Measurements from ENCODE around the gene KRT38.
"Not testable (repeated sequence)": the region's sequence is repeated elsewhere in the genome, so short reads cannot be mapped to it uniquely, and the experiment has no call there.

Gene KRT38

DNA sequence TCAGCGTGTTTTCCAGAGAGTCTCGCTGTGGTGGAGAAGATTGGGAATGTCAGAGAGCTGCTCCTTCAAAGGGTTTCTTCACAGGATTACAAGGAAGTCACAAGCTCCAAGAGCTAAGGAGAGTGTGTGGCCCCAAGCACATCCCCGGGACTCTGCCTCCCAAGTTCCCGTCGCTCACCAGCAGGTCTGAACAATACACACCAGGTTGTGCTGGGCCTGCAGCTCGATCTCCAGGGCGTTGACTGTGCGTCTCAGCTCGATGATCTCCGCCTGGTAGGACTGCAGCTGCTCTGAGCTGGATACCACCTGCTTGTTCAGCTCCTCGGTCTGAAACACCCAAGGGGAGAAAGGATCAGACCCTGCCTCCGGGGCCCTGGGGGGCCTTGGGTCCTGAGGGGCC is 45.7 kb downstream of the KRT38 start:
- DNase-seq (ENCODE audit: low spot score): not testable (repeated sequence)

DNA sequence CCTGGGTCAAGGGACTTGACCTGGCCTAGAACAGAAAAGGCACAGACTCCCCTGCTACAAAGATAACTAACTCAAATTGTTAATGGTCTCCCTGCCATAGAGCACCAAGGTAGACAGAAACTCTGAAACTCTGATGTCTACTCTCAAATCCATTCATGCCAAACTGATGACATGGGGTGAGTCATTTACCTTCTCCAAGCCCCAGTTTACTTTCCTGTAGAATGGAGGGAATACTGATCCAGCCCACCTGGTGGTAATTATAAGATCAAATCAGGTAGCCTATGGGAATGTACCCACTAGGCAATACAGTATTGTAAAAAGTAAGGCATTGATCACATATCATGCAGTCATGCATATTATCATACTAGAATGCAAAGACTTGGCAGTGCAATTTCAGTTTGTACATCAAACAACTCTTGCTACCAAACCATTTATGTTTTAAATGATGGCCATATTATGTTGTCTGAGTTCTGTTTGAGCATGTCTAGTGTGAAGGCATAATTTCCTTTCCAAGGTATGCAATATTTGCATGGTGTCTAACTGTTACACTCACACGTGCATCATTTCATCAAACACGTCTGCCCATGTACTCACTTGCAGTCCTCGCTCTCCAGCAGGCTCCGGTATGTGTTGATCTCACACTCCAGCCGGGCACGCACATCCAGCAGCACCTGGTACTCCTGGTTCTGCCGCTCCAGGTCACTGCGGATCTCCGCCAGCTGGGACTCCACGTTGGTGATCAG is 46.4 kb downstream of the KRT38 start:
- DNase-seq (ENCODE audit: low spot score): no peak

DNA sequence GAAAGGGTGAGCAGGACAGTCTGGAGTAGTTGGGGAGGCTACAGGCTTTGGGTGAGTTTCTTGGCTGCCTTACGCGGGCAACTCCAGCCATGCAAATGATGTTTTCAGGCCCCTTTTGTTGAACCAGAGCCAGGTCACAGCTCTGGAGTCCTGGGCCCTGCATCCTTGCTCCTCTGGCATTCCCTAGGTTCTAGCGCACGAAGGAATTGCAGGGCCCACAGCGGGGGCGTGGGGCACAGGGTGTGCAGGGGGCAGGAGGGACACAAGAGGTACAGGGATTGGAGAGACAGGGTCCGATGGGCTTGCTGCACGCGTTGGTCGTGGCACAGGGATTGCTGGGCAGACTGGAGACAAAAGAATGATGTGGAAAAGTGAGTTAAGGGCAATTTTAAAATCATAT is 47.0 kb downstream of the KRT38 start:
- DNase-seq (ENCODE audit: low spot score): no peak

DNA sequence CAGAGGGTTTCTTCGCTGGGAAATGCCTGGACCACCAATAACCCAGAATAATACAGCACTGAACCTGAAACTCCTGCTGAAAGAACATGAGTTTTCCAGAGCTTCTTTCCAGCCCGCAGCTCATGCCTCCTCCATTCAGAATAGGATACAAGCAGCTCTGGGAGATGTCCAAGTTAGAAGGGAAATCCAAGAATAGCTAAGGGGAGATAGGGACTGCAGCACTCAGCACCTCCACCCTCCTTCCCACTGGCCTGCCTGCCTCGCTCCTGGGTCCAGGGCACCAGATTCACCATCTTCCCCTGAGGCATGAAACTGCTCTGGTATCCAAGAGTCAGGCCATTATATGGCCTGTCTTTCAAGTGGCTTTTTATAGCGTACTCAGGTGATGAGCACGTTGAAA is 47.5 kb downstream of the KRT38 start:
- no peak for DNase-seq (ENCODE audit: low spot score)

DNA sequence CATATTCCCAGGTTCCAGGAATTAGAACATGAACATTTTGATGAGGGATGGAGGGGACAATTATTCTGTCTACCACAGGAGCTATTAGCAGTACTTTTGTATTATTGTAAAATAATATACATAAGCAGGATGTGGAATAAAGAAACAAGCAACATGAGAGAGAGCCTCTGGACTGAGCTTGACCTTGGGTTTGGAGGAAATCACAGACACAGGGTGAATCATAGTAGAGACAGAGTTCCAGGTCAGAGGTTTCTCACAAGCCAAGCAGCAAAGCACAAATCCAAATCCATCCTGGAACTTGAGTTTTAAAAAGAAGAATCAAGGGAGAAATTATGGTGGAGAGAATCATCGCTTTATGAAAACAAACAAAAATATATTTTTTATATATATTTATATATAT is 48.5 kb downstream of the KRT38 start:
- no peak for DNase-seq (ENCODE audit: low spot score)

DNA sequence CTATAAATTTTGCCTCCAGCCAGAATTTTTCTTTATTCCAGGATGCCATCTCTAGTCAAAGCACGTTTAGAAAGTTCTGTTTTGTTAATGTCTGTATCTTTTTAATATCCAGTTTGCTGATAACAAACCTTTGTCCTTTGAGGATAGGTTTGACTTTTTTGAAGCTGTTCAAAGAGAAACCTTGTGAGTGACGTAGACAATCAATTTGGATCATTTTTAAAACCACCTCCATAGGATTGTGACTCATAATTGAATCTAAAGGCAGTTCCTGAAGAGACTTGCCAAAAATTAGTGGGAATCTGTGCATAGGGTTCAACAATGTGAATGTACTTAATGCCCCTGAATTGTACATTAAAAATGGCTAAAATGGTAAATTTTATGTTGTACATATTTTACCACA is 49.2 kb downstream of the KRT38 start:
- DNase-seq (ENCODE audit: low spot score): no peak

DNA sequence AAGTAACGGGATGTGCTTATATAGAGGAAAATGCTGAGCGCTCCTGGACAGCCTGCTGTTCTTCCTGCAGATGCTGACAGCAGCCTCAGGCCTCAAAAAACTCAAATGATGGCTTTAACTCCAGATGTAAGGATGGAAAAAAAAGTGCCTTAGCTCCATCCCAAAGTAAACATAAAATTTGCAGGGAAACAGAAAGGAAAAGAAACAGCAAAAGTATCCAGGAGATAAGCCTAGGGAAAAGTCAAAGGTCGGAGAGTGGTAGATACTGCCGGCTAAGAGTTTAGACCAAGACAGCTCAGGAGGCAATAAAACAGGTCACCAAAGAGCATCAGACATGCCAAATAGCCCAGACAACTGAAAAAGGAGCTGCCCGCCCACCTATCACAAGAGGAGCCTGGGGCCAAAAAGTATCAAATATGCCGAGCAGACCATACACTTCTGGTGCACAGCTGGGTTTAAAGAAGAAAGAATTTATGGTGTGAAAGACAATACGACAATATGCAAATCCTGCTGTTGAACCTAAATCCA is 50.3 kb downstream of the KRT38 start:
- no peak for DNase-seq (ENCODE audit: low spot score)

DNA sequence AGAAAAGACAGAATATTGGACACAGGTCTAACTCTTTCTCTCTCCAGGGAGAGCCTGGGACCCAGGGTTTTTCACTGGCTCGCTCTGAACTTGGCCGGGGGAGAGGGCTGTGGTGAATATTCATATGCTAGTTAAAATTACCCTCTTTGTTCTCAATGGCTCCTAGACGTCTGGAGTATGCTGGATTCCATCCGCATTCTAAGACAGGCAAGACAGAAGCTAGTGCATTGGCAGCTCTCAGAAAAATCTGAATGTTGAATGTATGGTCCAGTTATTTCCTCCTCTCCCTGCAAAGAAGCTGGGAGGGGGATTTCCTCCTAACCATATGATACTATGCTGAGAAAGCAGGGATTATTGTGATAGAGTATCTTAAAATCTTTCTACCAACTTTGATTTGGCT is 53.1 kb downstream of the KRT38 start:
- no peak for DNase-seq (ENCODE audit: low spot score)

DNA sequence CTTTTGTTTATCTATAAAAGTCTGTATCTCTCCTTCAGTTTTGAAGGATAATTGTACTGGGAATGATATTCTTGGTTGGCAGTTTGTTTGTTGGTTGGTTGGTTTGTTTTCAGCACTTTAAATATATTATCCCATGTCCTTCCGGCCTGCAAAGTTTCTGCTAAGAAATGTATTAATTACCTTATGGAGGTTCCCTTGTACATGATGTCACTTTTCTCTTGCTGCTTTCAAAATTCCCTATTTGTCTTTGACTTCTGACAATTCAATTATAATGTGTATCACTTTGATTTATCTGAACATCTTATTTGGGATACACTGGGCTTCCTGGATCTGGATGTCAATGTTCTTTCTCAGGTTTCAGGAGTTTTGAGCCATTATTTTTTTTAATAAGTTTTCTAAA is 54.6 kb downstream of the KRT38 start:
- DNase-seq (ENCODE audit: low spot score): no peak
